Uterus (tissue), 2 donors: Measurements from ENCODE around the gene USP34.

ENCODE experiments used
- POLR2A ChIP-seq, 2 donors: fragments of 450-650 bp; IDR thresholded peaks; one replicate each; pipeline ENCODE4 v1.6.1; 2016; ENCODE audit warnings: antibody characterized with exemption in 2 of 2, mild to moderate bottlenecking in 1 of 2, moderate library complexity in 1 of 2
- TF ChIP-seq, protein P1 (sequence below), 4 experiments: fragments of 200-600 bp in 2 of 4; fragments of 450-650 bp in 2 of 4; sonication (generic) in 2 of 4; IDR thresholded peaks; one replicate each; pipeline ENCODE4 v1.5.1; 2016 to 2019; ENCODE audit warnings: antibody characterized with exemption in 4 of 4, mild to moderate bottlenecking in 2 of 4, moderate library complexity in 1 of 4

DNA sequence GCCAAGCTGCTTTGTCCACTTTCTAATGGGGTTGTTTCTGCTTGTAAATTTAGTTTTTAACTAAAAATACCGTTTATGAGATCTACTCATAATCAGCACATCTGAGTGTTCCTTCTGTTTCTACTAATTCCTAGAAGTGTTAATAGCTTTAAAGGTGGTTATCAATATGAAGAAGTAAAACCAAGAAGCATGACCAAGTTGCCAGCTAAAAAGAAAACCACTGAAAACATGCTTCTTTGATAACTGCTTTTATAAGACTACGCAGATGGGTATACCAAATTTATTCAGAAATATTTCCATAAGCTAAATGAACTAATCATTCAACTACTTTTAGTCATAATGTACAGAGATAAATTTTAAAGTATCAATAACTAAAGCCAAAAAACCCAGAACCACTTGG, 207.1 kb downstream of the USP34 start:
- TF ChIP-seq, protein P1, sequence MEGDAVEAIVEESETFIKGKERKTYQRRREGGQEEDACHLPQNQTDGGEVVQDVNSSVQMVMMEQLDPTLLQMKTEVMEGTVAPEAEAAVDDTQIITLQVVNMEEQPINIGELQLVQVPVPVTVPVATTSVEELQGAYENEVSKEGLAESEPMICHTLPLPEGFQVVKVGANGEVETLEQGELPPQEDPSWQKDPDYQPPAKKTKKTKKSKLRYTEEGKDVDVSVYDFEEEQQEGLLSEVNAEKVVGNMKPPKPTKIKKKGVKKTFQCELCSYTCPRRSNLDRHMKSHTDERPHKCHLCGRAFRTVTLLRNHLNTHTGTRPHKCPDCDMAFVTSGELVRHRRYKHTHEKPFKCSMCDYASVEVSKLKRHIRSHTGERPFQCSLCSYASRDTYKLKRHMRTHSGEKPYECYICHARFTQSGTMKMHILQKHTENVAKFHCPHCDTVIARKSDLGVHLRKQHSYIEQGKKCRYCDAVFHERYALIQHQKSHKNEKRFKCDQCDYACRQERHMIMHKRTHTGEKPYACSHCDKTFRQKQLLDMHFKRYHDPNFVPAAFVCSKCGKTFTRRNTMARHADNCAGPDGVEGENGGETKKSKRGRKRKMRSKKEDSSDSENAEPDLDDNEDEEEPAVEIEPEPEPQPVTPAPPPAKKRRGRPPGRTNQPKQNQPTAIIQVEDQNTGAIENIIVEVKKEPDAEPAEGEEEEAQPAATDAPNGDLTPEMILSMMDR (IDR thresholded peaks at IDR 0.05), result no peak
- no peak for TF ChIP-seq POLR2A (IDR thresholded peaks at IDR 0.05)
